Activated T-helper 2 cell treated with anti-CD3 and anti-CD28 coated beads, Interferon-gamma antibody, Interleukin-2, Interleukin-4, amounts not matched to agents 10 μg/mL and 5 μg/mL and 100 μg/mL, durations not matched to agents 14 hours and 24 hours and 36 hours (primary cell): Measurements from ENCODE around the gene SNX30. TPM values are rescaled to one million over a fixed set of nuclear protein-coding genes. Genes with fewer than 3 reads are reported as not detected.
"Not testable (repeated sequence)": the region's sequence is repeated elsewhere in the genome, so short reads cannot be mapped to it uniquely, and the experiment has no call there.

Source experiments
- DNase-seq: peaks from one replicate; pipeline ENCODE4 v3.0.0; 2021; ENCODE audit warnings: low spot score
- H3K27ac Mint-ChIP-seq: one replicate; pipeline ENCODE4 v1.8.0; 2021; ENCODE audit warnings: mixed read lengths
- H3K27me3 Mint-ChIP-seq: one replicate; pipeline ENCODE4 v1.8.0; 2021; ENCODE audit warnings: low read depth, mixed read lengths
- H3K36me3 Mint-ChIP-seq: one replicate; pipeline ENCODE4 v1.8.0; 2021; ENCODE audit warnings: low read depth, mixed read lengths
- H3K4me1 Mint-ChIP-seq: one replicate; pipeline ENCODE4 v1.8.0; 2021; ENCODE audit warnings: low read depth, mixed read lengths
- H3K4me3 Mint-ChIP-seq: one replicate; pipeline ENCODE4 v1.8.0; 2021; ENCODE audit warnings: low read depth, mild to moderate bottlenecking, moderate library complexity, mixed read lengths
- H3K9me3 Mint-ChIP-seq: one replicate; pipeline ENCODE4 v1.8.0; 2021; ENCODE audit warnings: mixed read lengths
- intact Hi-C: fragments of 100-400 bp; cut with micrococcal nuclease; formaldehyde crosslinking; loops from one replicate; pipeline ENCODE4 v1.15.1; 2023
- total RNA-seq: library from RNA; stranded (reverse); gene quantifications from 2 replicates; pipeline ENCODE4 v1.2.3, GENCODE V29; 2022

SNX30 gene
- total RNA-seq: 2.4 and 2.8 TPM in 2 replicates

GRCh38 chr9:112750016-112750763 is at the start of gene SNX30:
Gene SNX30 (plus strand): TSS chr9:112750760. CDS start chr9:112751002, 242 bp downstream.
- peaks cover 2% of the 10 kb centered on the region for H3K27me3 Mint-ChIP-seq
- DNase-seq: peak; percentile 79
- peaks cover 52% of the 10 kb centered on the region for H3K4me1 Mint-ChIP-seq
- peak within 1 kb of the TSS; percentile 84 for H3K4me3 Mint-ChIP-seq
- H3K36me3 Mint-ChIP-seq: no peaks in the 10 kb centered on the region
- H3K9me3 Mint-ChIP-seq: no peaks in the 10 kb centered on the region
- peak within 1 kb of the TSS; percentile 86 for H3K27ac Mint-ChIP-seq
- intact Hi-C loops: loop anchor here (1.0 to 10.0 kb wide), 5 partner anchors 21 to 1945 kb away; partner anchors contain the start of gene KIAA1958

- H3K27me3 Mint-ChIP-seq: no peaks in the 10 kb centered on the region
- H3K4me1 Mint-ChIP-seq: peaks cover 24% of the 10 kb centered on the region
- no peak overlapping the region for H3K27ac Mint-ChIP-seq
- no peaks in the 10 kb centered on the region for H3K9me3 Mint-ChIP-seq
- peaks cover 37% of the 10 kb centered on the region for H3K36me3 Mint-ChIP-seq
- DNase-seq: no peak
- intact Hi-C loops: no loop called here
- no peak overlapping the region for H3K4me3 Mint-ChIP-seq
Observed at GRCh38 chr9:112703304-112703703, 47.3 kb upstream of the SNX30 start.

- H3K27ac Mint-ChIP-seq: no peak overlapping the region
- intact Hi-C loops: no loop called here
- H3K4me1 Mint-ChIP-seq: peaks cover 24% of the 10 kb centered on the region
- H3K9me3 Mint-ChIP-seq: no peaks in the 10 kb centered on the region
- peaks cover 41% of the 10 kb centered on the region for H3K36me3 Mint-ChIP-seq
- no peak for DNase-seq
- no peaks in the 10 kb centered on the region for H3K27me3 Mint-ChIP-seq
- H3K4me3 Mint-ChIP-seq: no peak overlapping the region
Observed at GRCh38 chr9:112705768-112706427, 44.7 kb upstream of the SNX30 start.

DNA sequence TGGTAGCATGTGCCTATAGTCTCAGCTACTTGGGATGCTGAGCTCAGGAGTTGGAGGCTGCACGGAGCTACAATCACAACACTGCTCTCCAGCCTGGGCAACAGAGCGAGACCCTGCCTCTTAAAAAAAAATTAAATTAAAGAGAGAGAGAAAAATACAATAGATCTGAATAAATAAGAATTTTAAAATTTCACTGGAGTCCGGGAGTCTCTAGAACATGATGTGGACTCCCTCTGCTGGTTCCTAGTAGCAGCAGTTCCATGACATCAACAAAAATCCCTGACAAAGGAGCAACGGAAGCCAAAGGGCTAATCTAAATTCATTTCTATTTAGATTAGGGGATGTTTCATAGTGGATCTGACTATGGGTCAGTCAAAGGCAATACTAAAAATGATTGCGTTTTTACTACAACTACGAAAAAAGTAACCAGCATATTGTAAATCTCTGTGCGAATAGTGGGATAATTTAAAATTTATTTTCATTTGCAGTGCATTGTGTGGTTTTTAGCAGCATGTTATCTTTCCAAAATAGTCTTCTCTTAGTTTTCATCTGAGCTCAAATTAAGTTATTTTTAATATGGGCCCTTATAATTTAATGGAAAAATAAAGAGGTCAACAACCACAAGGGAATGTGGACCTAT is 39.4 kb upstream of the SNX30 start:
- no peaks in the 10 kb centered on the region for H3K27me3 Mint-ChIP-seq
- peaks cover 9% of the 10 kb centered on the region for H3K9me3 Mint-ChIP-seq
- intact Hi-C loops: loop anchor here (10.0 kb wide), 1 partner anchor 616 kb away; no protein-coding TSS in a partner anchor
- no peak for DNase-seq
- peaks cover 34% of the 10 kb centered on the region for H3K4me1 Mint-ChIP-seq
- no peak overlapping the region for H3K27ac Mint-ChIP-seq
- H3K36me3 Mint-ChIP-seq: peaks cover 46% of the 10 kb centered on the region
- no peak overlapping the region for H3K4me3 Mint-ChIP-seq

GRCh38 chr9:112712678-112713077 is 37.9 kb upstream of the SNX30 start:
- H3K27ac Mint-ChIP-seq: no peak overlapping the region
- no peak for DNase-seq
- intact Hi-C loops: loop anchor here (10.0 kb wide), 1 partner anchor 618 kb away; no protein-coding TSS in a partner anchor
- no peaks in the 10 kb centered on the region for H3K27me3 Mint-ChIP-seq
- peaks cover 9% of the 10 kb centered on the region for H3K9me3 Mint-ChIP-seq
- peaks cover 43% of the 10 kb centered on the region for H3K36me3 Mint-ChIP-seq
- peaks cover 38% of the 10 kb centered on the region for H3K4me1 Mint-ChIP-seq
- no peak overlapping the region for H3K4me3 Mint-ChIP-seq

DNA sequence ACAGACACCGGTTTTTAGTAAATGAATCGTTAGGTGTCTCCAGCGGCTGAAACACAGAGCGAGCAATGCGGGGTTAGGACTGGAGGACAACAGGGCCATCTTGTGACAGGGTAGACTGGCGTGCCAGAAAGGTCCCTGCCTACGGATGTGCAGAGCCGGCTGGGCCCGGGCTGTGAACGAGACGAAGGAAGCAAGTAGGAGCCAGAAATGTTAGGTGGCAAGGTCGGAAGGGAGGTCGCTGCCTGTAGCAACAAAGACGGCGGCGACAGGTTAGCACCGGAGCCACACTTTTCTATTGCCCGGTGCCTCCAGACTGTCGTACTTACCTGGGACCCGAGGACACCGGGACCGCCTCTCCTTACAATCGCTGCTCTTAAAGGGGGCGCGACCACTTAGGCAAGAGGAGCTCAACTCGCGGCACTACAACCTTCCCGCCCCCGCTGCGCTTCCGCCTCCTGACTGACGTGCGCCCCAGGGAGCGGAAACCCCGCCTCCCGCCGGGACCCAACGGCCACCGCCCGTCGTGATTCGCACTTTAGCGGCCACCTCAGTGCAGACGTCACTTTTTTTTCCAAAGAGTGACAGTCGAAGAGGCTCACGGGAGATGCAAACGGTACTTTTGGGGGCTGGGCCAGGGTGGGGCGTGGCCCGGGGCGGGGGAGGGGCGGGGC is 32.8 kb upstream of the SNX30 start, which contains the start of gene INIP:
Gene INIP, minus strand, starts transcription at position 457 of the 671 bp plus-strand sequence. CDS start 1,632 bp downstream, outside the sequence.
- DNase-seq: peak; percentile 98
- Mint-ChIP-seq H3K36me3 (peaks cover 16% of the 10 kb centered on the region), H3K27ac (peak within 1 kb of the TSS; percentile 97), H3K9me3 (peaks cover 3% of the 10 kb centered on the region), H3K4me1 (peaks cover 33% of the 10 kb centered on the region), H3K27me3 (no peaks in the 10 kb centered on the region), H3K4me3 (peak within 1 kb of the TSS; percentile 91)
- intact Hi-C loops: loop anchor here (1.0 to 10.0 kb wide), 5 partner anchors 76 to 623 kb away; no protein-coding TSS in a partner anchor

GRCh38 chr9:112719241-112719691 is 31.3 kb upstream of the SNX30 start:
- Mint-ChIP-seq H3K4me1 (peaks cover 27% of the 10 kb centered on the region), H3K9me3 (no peaks in the 10 kb centered on the region), H3K36me3 (peaks cover 5% of the 10 kb centered on the region), H3K4me3 (peak overlapping the region; percentile 52), H3K27ac (peak overlapping the region; percentile 68), H3K27me3 (no peaks in the 10 kb centered on the region)
- no peak for DNase-seq
- intact Hi-C loops: loop anchor here (1.0 to 10.0 kb wide), 4 partner anchors 31 to 624 kb away; partner anchors contain the start of gene SNX30

- no peak for DNase-seq
- peaks cover 3% of the 10 kb centered on the region for H3K36me3 Mint-ChIP-seq
- no peaks in the 10 kb centered on the region for H3K9me3 Mint-ChIP-seq
- no peaks in the 10 kb centered on the region for H3K27me3 Mint-ChIP-seq
- peaks cover 26% of the 10 kb centered on the region for H3K4me1 Mint-ChIP-seq
- no peak overlapping the region for H3K4me3 Mint-ChIP-seq
- intact Hi-C loops: loop anchor here (1.0 to 10.0 kb wide), 4 partner anchors 31 to 625 kb away; partner anchors contain the start of gene SNX30
- peak overlapping the region; percentile 68 for H3K27ac Mint-ChIP-seq
Observed at GRCh38 chr9:112719696-112720095, 30.9 kb upstream of the SNX30 start.

DNA sequence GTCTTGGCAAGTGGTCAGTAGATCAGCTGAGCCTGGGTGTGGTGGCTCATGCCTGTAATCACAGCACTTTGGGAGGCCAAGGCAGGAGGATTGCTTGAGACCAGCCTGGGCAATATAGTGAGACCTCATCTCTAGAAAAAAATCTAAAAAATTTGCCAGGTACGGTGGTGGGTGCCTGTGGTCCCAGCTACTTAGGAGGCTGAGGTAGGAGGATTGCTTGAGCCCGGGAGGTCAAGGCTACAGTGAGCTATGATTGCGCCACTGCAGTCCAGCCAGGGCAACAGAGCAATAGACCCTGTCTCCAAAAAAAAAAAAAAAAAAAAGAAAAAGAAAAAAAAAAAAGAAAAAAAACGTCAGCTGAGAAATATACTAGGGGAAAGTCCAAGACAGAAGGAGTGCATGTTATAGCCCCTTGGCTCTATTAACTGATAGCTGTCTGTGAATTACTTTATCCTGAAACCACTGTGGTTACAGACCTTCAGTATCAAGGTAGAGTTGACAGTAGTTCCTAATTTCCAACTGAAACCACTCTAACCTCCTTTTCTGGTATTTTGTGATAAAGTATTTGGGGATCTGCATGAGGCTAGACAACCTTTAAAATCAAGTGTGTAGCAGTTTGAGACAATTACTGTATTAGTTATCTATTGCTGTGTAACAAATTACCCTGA is 30.3 kb upstream of the SNX30 start:
- H3K4me3 Mint-ChIP-seq: no peak overlapping the region
- no peaks in the 10 kb centered on the region for H3K36me3 Mint-ChIP-seq
- H3K4me1 Mint-ChIP-seq: peaks cover 24% of the 10 kb centered on the region
- DNase-seq: no peak
- intact Hi-C loops: no loop called here
- H3K27ac Mint-ChIP-seq: peak overlapping the region; percentile 68
- no peaks in the 10 kb centered on the region for H3K27me3 Mint-ChIP-seq
- no peaks in the 10 kb centered on the region for H3K9me3 Mint-ChIP-seq

- H3K4me3 Mint-ChIP-seq, H3K27ac Mint-ChIP-seq, intact Hi-C loops, H3K9me3 Mint-ChIP-seq, H3K36me3 Mint-ChIP-seq, H3K27me3 Mint-ChIP-seq, DNase-seq: not testable (repeated sequence)
- peaks cover 17% of the 10 kb centered on the region for H3K4me1 Mint-ChIP-seq
Observed at GRCh38 chr9:112722749-112723148, 27.8 kb upstream of the SNX30 start.

DNA sequence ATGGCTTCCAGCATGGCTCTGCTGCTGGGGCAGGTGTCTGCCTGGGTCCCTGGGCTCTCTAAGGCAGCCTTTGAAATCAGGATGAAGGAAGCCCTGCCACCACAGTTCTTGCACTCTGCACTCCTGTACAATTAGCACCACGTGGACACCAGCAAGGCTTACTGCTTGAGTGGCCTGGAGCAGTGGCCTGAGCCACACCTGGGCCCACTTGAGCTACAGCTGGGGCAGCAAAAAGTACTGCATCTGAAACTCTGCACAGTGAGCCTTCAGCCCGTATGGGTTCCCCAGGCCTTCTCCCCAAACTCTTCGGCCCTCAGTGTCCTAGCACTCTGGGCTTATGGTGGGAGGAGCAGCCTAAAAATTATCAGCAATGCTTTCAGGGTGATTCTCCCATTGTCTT is 24.6 kb upstream of the SNX30 start:
- Mint-ChIP-seq H3K4me3 (no peak overlapping the region), H3K9me3 (no peaks in the 10 kb centered on the region), H3K36me3 (no peaks in the 10 kb centered on the region), H3K27me3 (peaks cover 3% of the 10 kb centered on the region), H3K27ac (no peak overlapping the region), H3K4me1 (no peaks in the 10 kb centered on the region)
- intact Hi-C loops: no loop called here
- DNase-seq: no peak

GRCh38 chr9:112726428-112726827 is 24.1 kb upstream of the SNX30 start:
- Mint-ChIP-seq H3K27me3 (peaks cover 3% of the 10 kb centered on the region), H3K27ac (no peak overlapping the region), H3K4me1 (no peaks in the 10 kb centered on the region), H3K36me3 (no peaks in the 10 kb centered on the region), H3K9me3 (no peaks in the 10 kb centered on the region), H3K4me3 (no peak overlapping the region)
- intact Hi-C loops: no loop called here
- no peak for DNase-seq
